Measurements from ENCODE around the gene OSER1. TPM values are rescaled to one million over a fixed set of nuclear protein-coding genes. Genes with fewer than 3 reads are reported as not detected.

OSER1 gene
- total RNA-seq, 6 experiments from 2014 or later, result 13.0 to 20.4 (median 17.3) TPM

DNA sequence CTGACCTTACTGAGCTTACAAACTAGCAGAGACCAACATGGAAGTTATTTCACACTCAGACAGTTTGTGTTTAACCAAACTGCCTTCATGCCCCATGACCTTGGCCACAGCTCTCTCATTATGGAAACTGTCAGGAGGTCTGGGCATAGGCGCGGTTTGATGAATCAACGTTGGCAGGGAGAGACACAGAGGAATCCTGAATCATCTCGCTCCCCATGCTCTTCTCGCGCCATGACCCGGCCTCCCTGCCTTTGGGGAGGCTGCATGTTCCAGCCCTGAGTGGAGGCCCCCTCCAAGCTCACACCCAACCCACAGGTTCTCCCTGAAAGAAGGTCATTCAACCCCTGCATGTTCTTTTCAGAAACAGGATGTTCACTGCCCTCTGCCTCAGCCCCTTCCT lies 20.6 kb upstream of the OSER1 start:
- Histone ChIP-seq H3K36me3 (no peaks in the 10 kb centered on the region), H3K4me3 (no peak overlapping the region), H3K27me3 (no peaks in the 10 kb centered on the region), H3K4me1 (no peaks in the 10 kb centered on the region), H3K27ac (no peak overlapping the region), H3K9me3 (no peaks in the 10 kb centered on the region)
- DNase-seq (no peak), ATAC-seq (no peak)
- TF ChIP-seq, protein P1, sequence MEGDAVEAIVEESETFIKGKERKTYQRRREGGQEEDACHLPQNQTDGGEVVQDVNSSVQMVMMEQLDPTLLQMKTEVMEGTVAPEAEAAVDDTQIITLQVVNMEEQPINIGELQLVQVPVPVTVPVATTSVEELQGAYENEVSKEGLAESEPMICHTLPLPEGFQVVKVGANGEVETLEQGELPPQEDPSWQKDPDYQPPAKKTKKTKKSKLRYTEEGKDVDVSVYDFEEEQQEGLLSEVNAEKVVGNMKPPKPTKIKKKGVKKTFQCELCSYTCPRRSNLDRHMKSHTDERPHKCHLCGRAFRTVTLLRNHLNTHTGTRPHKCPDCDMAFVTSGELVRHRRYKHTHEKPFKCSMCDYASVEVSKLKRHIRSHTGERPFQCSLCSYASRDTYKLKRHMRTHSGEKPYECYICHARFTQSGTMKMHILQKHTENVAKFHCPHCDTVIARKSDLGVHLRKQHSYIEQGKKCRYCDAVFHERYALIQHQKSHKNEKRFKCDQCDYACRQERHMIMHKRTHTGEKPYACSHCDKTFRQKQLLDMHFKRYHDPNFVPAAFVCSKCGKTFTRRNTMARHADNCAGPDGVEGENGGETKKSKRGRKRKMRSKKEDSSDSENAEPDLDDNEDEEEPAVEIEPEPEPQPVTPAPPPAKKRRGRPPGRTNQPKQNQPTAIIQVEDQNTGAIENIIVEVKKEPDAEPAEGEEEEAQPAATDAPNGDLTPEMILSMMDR (IDR thresholded peaks at IDR 0.05), result no peak
- TF ChIP-seq POLR2A (IDR thresholded peaks at IDR 0.05), result no peak
- intact Hi-C loops (cut with DNase I), result no loop called here
- WGBS (ENCODE audit: insufficient coverage, low coverage, low lambda C conversion rate, missing lambda C conversion rate), result no CpG with 5 or more reads among the region's 7 CpGs

DNA sequence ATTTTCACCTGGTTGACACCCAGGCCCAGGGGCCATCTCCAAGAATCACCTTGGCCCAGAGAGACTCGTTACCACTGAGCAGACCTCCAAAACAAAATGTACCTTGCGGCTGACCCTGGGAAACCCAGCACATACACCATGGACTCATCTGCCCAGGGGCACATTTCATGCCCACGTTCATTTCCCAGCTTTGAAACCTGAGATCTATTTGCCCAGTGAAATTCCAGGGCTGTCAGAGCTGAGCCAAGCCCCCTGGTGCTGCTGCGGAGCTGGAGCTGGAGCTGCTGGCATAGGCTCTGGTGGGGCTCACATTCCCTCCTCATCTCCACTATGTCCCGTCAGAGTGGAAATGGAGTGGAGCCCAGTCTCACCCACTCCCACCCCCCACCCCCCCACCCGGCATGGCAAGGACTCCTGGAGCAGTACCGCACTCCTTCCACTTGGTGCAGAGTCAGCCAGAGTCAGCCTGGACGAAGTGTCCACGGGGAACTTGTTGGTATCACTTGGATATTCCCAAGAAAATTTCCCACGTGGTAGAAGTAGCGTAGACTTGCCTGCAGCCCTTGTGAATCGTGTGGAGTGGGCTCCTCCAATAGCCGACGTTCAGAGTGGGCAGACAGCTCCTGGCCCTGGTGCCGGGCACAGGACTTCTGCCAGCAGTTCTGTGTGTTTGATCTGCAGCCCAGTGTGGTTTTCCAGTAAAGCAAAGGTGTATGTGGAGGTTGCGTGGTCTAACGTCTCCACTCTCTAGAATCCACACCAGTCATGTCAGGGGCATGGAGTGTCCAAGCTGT lies 18.1 kb upstream of the OSER1 start:
- WGBS (ENCODE audit: insufficient coverage, low coverage, low lambda C conversion rate, missing lambda C conversion rate), result 63% methylated on average over 8 of the region's 17 CpGs
- Histone ChIP-seq H3K9me3 (no peaks in the 10 kb centered on the region), H3K27ac (no peak overlapping the region), H3K4me3 (no peak overlapping the region), H3K27me3 (no peaks in the 10 kb centered on the region), H3K4me1 (no peaks in the 10 kb centered on the region), H3K36me3 (no peaks in the 10 kb centered on the region)
- TF ChIP-seq, protein P1 (IDR thresholded peaks at IDR 0.05), result no peak
- no peak for TF ChIP-seq POLR2A (IDR thresholded peaks at IDR 0.05)
- DNase-seq (no peak), ATAC-seq (no peak)
- intact Hi-C loops (cut with DNase I), result loop anchor here in 1 of 2 donors (10.0 kb wide), 1 partner anchor 76 kb away; no protein-coding TSS in a partner anchor

DNA sequence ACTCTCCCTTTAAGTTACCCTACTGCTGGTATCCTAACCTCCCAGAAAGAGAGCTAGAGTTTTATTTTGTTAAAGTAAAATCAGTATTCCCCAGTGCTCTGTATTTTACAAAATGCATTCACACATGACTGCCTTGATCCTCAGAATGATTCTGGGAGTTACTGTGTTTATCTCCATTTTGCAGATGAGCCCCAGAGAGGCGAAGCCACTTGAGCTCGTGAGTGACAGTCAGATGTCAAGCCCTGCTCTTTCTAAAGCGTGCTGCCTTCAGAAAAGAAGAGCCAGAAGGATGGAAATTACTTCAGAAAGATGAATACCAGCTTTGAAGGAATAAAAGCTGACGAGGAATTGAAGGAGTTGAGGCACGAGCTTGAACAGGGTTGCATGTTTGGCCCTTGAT lies 14.1 kb upstream of the OSER1 start:
- 85% methylated on average over 5 of the region's 5 CpGs for WGBS (ENCODE audit: insufficient coverage, low coverage, low lambda C conversion rate, missing lambda C conversion rate)
- Histone ChIP-seq H3K27me3 (no peaks in the 10 kb centered on the region), H3K27ac (no peak overlapping the region), H3K9me3 (no peaks in the 10 kb centered on the region), H3K4me1 (no peaks in the 10 kb centered on the region), H3K4me3 (no peak overlapping the region), H3K36me3 (no peaks in the 10 kb centered on the region)
- ATAC-seq (no peak), DNase-seq (no peak)
- TF ChIP-seq POLR2A (IDR thresholded peaks at IDR 0.05), result no peak
- intact Hi-C loops (cut with DNase I), result loop anchor here in 1 of 2 donors (10.0 kb wide), 1 partner anchor 80 kb away; no protein-coding TSS in a partner anchor

DNA sequence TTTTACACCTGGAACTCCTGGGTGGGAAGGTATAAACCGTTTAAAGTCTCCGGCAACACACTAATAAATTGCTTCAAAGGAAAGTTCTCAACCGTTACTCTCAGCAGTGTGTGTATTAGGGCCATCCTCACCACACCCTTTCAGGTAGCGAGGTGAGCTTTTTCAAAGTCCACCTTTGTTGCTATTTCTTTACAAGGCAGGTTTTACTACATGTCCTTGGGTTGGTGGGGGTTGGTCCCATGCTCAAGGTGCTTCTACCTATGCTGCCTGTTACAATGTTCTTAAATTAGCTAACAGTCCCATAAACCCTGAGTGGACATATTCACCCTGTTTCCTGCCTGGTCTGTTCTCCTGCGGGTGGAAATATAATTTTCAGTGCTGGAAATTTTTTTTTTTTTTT lies 13.2 kb upstream of the OSER1 start:
- WGBS (ENCODE audit: insufficient coverage, low coverage, low lambda C conversion rate, missing lambda C conversion rate), result 84% methylated on average over 5 of the region's 5 CpGs
- ATAC-seq (no peak), DNase-seq (no peak)
- Histone ChIP-seq H3K4me1 (no peaks in the 10 kb centered on the region), H3K4me3 (no peak overlapping the region), H3K27ac (no peak overlapping the region), H3K36me3 (no peaks in the 10 kb centered on the region), H3K9me3 (no peaks in the 10 kb centered on the region), H3K27me3 (no peaks in the 10 kb centered on the region)
- intact Hi-C loops (cut with DNase I), result loop anchor here in 1 of 2 donors (10.0 kb wide), 1 partner anchor 81 kb away; no protein-coding TSS in a partner anchor
- TF ChIP-seq, protein P1 (IDR thresholded peaks at IDR 0.05), result no peak
- TF ChIP-seq POLR2A (IDR thresholded peaks at IDR 0.05), result no peak

DNA sequence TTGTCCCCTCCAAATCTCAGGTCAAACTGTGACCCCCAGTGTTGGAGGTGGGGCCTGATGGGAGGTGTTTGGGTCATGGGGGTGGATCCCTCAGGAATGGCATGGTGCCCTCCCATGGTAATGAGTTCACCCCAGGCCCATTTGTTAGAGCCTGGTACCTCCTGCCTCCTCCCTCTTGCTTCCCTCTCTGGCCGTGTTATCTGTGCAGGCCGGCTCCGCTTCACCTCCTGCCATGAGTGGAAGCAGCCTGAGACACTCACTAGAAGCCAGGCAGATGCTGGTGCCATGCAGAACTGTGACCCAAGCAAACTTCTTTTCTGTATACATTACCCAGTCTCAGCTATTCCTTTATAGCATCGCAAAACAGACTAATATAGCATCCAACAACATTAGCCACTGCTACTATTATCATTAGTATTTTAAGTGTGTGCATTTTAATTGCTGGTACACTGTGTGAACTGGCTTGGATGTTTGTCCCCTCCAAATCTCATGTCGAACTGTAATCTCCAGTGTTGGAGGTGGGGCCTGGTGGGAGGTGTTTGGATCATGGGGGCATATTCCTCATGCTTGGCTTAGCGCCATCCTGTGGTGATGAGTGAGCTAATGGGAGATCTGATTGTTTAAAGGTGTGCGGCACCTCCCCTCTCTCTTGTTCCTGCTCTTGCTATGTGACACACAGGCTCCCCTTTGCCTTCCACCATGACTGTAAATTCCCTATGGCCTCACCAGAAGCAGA lies 12.2 kb upstream of the OSER1 start:
- Histone ChIP-seq H3K27ac (no peak overlapping the region), H3K4me3 (no peak overlapping the region), H3K4me1 (peaks cover 0 to 4% (median 2%) of the 10 kb centered on the region in 4 donors), H3K9me3 (no peaks in the 10 kb centered on the region), H3K27me3 (no peaks in the 10 kb centered on the region), H3K36me3 (no peaks in the 10 kb centered on the region)
- ATAC-seq (no peak), DNase-seq (no peak)
- intact Hi-C loops (cut with DNase I), result loop anchor here in 1 of 2 donors (10.0 kb wide), 1 partner anchor 82 kb away; no protein-coding TSS in a partner anchor
- TF ChIP-seq POLR2A (IDR thresholded peaks at IDR 0.05), result no peak
- TF ChIP-seq, protein P1 (IDR thresholded peaks at IDR 0.05), result no peak
- 64% methylated on average over 4 of the region's 7 CpGs for WGBS (ENCODE audit: insufficient coverage, low coverage, low lambda C conversion rate, missing lambda C conversion rate)

Data from right lobe of liver (tissue), 6 donors.